Measurements from ENCODE around the gene GMDS.

DNA sequence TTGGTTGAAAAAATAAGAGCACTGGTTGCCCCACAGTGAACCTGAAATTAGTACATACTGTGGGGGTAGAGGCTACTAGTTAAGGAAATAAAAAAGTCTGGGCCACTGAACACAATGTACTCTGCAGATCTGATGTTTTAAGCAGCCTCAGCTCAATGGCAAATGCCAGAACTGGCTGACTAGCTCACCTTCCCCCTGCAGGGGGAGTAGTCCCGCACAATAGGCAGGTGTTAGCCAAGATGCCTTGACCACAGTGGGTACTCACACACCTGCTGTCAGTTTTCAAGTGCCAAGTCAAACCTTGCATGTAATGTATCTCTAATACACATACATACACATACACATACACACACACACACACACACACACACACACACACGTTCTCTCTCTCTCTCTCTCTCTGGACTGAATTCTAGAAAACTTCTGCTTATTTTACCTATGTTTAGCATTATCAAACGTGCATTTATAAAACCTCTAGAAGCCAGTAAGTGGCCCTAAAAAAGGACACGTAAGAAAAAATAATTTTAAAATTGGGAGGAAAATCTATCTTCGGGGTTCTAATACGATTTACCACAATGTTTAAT, 36.1 kb downstream of the GMDS start:
- peak; percentile 56 for TF ChIP-seq RAD21 (IDR thresholded peaks at IDR 0.05; ENCODE audit: low read length)
- peak; percentile 56 for TF ChIP-seq CTCF (IDR thresholded peaks at IDR 0.05)
- TF ChIP-seq, protein P1, sequence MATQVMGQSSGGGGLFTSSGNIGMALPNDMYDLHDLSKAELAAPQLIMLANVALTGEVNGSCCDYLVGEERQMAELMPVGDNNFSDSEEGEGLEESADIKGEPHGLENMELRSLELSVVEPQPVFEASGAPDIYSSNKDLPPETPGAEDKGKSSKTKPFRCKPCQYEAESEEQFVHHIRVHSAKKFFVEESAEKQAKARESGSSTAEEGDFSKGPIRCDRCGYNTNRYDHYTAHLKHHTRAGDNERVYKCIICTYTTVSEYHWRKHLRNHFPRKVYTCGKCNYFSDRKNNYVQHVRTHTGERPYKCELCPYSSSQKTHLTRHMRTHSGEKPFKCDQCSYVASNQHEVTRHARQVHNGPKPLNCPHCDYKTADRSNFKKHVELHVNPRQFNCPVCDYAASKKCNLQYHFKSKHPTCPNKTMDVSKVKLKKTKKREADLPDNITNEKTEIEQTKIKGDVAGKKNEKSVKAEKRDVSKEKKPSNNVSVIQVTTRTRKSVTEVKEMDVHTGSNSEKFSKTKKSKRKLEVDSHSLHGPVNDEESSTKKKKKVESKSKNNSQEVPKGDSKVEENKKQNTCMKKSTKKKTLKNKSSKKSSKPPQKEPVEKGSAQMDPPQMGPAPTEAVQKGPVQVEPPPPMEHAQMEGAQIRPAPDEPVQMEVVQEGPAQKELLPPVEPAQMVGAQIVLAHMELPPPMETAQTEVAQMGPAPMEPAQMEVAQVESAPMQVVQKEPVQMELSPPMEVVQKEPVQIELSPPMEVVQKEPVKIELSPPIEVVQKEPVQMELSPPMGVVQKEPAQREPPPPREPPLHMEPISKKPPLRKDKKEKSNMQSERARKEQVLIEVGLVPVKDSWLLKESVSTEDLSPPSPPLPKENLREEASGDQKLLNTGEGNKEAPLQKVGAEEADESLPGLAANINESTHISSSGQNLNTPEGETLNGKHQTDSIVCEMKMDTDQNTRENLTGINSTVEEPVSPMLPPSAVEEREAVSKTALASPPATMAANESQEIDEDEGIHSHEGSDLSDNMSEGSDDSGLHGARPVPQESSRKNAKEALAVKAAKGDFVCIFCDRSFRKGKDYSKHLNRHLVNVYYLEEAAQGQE (IDR thresholded peaks at IDR 0.05; ENCODE audit: low read depth, low read length) = no peak
- TF ChIP-seq USF2 (IDR thresholded peaks at IDR 0.05; ENCODE audit: borderline replicate concordance, low read depth, low read length) = no peak
- no peak for TF ChIP-seq TEAD4 (IDR thresholded peaks at IDR 0.05; ENCODE audit: borderline replicate concordance, insufficient read depth)
- TF ChIP-seq MEF2A (IDR thresholded peaks at IDR 0.05; ENCODE audit: borderline replicate concordance, low read depth) = no peak
- TF ChIP-seq, protein P2, sequence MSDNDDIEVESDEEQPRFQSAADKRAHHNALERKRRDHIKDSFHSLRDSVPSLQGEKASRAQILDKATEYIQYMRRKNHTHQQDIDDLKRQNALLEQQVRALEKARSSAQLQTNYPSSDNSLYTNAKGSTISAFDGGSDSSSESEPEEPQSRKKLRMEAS (IDR thresholded peaks at IDR 0.05; ENCODE audit: low read depth) = no peak
- no peak for TF ChIP-seq POLR2AphosphoS5 (IDR thresholded peaks at IDR 0.05; ENCODE audit: low read depth, low read length)
- TF ChIP-seq EP300 (IDR thresholded peaks at IDR 0.05; ENCODE audit: borderline replicate concordance in 1 of 2, low read depth in 1 of 2, low read length in 1 of 2) = no peak
- no peak for TF ChIP-seq EZH2phosphoT487 (IDR thresholded peaks at IDR 0.05; ENCODE audit: borderline replicate concordance, low read depth)

All from SK-N-SH (cell line).